Measurements from ENCODE around the gene UBR2. TPM values are rescaled to one million over a fixed set of nuclear protein-coding genes. Genes with fewer than 3 reads are reported as not detected.

The UBR2 gene
- total and polyA plus RNA-seq, 2 of the 4 experiments (the other 2 are of a cell fraction) = 7.7 to 32.3 TPM

GRCh38 chr6:42615518-42615917 is 51.7 kb downstream of the UBR2 start:
- H3K36me3 ChIP-seq (ENCODE audit: control insufficient read depth, insufficient read depth, low read length) = peaks cover 22% of the 10 kb centered on the region
- no peaks in the 10 kb centered on the region for H4K20me1 ChIP-seq (ENCODE audit: insufficient read depth, low read length)
- H3K27ac ChIP-seq (ENCODE audit: insufficient read depth, low read length) = no peak overlapping the region
- ATAC-seq (ENCODE audit: low read depth) (no peak), DNase-seq (no peak)
- H3K27me3 ChIP-seq (ENCODE audit: control insufficient read depth, insufficient read depth, low read length) = no peaks in the 10 kb centered on the region
- no peak overlapping the region for H2BK20ac ChIP-seq (ENCODE audit: low read depth, low read length)
- no peaks in the 10 kb centered on the region for H3K4me1 ChIP-seq (ENCODE audit: control insufficient read depth, insufficient read depth, low read length)
- H2AK9ac ChIP-seq (replicated peaks; ENCODE audit: low read depth, low read length, poor library complexity) = no peak overlapping the region
- H2AK5ac ChIP-seq (ENCODE audit: low read depth, low read length) = no peak overlapping the region
- WGBS, 2 experiments (ENCODE audit: extremely low coverage in 2 of 2, insufficient read length in 1 of 2) = no CpG with 5 or more reads among the region's 2 CpGs
- POLR2A ChIA-PET (ENCODE audit: unreplicated experiment) = no interaction called here
- no peak overlapping the region for H4K5ac ChIP-seq (ENCODE audit: low read depth, low read length)
- H3K14ac ChIP-seq (replicated peaks; ENCODE audit: low read depth, low read length) = no peak overlapping the region
- no TSS peak for BruUV-seq (replicated peaks)
- H4K8ac ChIP-seq (ENCODE audit: low read depth in 2 of 2, low read length in 2 of 2) = no peak overlapping the region
- H3K23ac ChIP-seq (ENCODE audit: low read depth, low read length) = no peak overlapping the region
- H3K56ac ChIP-seq (ENCODE audit: extremely low read depth, insufficient read depth, low read length) = no peak overlapping the region
- in situ Hi-C loops (cut with MboI; ENCODE audit: low sequenced_read_pairs) (no loop called here), intact Hi-C loops (cut with micrococcal nuclease) (no loop called here), dilution Hi-C loops (cut with HindIII; ENCODE audit: low sequenced_read_pairs, unreplicated experiment) (no loop called here)
- H2BK15ac ChIP-seq (ENCODE audit: low read depth, low read length) = no peak overlapping the region
- TF ChIP-seq FOS (IDR thresholded peaks at IDR 0.05; ENCODE audit: low read depth, low read length) (no peak), CHD1 (IDR thresholded peaks at IDR 0.05; ENCODE audit: low read depth, low read length) (no peak), POLR2A (IDR thresholded peaks at IDR 0.05; ENCODE audit: low read depth, low read length) (no peak), MAZ (IDR thresholded peaks at IDR 0.05; ENCODE audit: borderline replicate concordance, low read depth, low read length) (no peak), ELK1 (IDR thresholded peaks at IDR 0.05; ENCODE audit: borderline replicate concordance, low read depth, low read length) (no peak), RCOR1 (IDR thresholded peaks at IDR 0.05; ENCODE audit: insufficient replicate concordance, low read length) (no peak), SMC3 (IDR thresholded peaks at IDR 0.05; ENCODE audit: low read depth, low read length) (no peak), MXI1 (IDR thresholded peaks at IDR 0.05; ENCODE audit: borderline replicate concordance, low read depth, low read length) (no peak), RFX5 (IDR thresholded peaks at IDR 0.05; ENCODE audit: low read depth, low read length) (no peak), RAD21 (IDR thresholded peaks at IDR 0.05; ENCODE audit: low read length) (no peak), USF2 (IDR thresholded peaks at IDR 0.05; ENCODE audit: low read depth, low read length) (no peak), NFE2L2 (IDR thresholded peaks at IDR 0.05; ENCODE audit: low read depth, low read length) (no peak), MAFK (IDR thresholded peaks at IDR 0.05; ENCODE audit: low read depth, low read length) (no peak), CEBPB (IDR thresholded peaks at IDR 0.05; ENCODE audit: low read depth, low read length) (no peak), BHLHE40 (IDR thresholded peaks at IDR 0.05; ENCODE audit: low read depth, low read length) (no peak)
- TF ChIP-seq, protein P1, sequence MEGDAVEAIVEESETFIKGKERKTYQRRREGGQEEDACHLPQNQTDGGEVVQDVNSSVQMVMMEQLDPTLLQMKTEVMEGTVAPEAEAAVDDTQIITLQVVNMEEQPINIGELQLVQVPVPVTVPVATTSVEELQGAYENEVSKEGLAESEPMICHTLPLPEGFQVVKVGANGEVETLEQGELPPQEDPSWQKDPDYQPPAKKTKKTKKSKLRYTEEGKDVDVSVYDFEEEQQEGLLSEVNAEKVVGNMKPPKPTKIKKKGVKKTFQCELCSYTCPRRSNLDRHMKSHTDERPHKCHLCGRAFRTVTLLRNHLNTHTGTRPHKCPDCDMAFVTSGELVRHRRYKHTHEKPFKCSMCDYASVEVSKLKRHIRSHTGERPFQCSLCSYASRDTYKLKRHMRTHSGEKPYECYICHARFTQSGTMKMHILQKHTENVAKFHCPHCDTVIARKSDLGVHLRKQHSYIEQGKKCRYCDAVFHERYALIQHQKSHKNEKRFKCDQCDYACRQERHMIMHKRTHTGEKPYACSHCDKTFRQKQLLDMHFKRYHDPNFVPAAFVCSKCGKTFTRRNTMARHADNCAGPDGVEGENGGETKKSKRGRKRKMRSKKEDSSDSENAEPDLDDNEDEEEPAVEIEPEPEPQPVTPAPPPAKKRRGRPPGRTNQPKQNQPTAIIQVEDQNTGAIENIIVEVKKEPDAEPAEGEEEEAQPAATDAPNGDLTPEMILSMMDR (conservative IDR thresholded peaks at IDR 0.05; ENCODE audit: low read depth, low read length) = no peak
- H3K18ac ChIP-seq (ENCODE audit: low read depth, low read length) = no peak overlapping the region
- no peak overlapping the region for H3K9ac ChIP-seq (ENCODE audit: low read depth, low read length)
- CTCF ChIA-PET = no interaction called here
- no peak overlapping the region for H2BK5ac ChIP-seq (ENCODE audit: low read depth, low read length, poor library complexity, severe bottlenecking)
- H3K4me3 ChIP-seq (ENCODE audit: insufficient read depth, low read depth, low read length) = no peak overlapping the region
- H2AFZ ChIP-seq (replicated peaks; ENCODE audit: low read length, poor library complexity) = no peak overlapping the region
- H2BK120ac ChIP-seq (ENCODE audit: low read depth, low read length) = no peak overlapping the region
- H3K4me2 ChIP-seq (ENCODE audit: low read depth, low read length) = no peak overlapping the region
- no peaks in the 10 kb centered on the region for H3K9me3 ChIP-seq (ENCODE audit: control insufficient read depth, insufficient read depth, low read length)
- no peak overlapping the region for H3K4ac ChIP-seq (ENCODE audit: low read depth, low read length)
- no peaks in the 10 kb centered on the region for H3K9me1 ChIP-seq (ENCODE audit: insufficient read depth, low read length)
- no peak overlapping the region for H4K91ac ChIP-seq (ENCODE audit: insufficient read depth, low read depth, low read length)
- H3K79me1 ChIP-seq (ENCODE audit: low read depth in 1 of 2, low read length in 2 of 2) = peaks cover 0 to 11% of the 10 kb centered on the region in 2 experiments; a peak in 3 of 4 replicates
